PC-9 (cell line): ENCODE results near the gene NLRP7.

Experiments used
- EZH2 ChIP-seq: fragments of 200-600 bp; sonication (generic); IDR thresholded peaks from 2 replicates; pipeline ENCODE4 v1.8.0; 2017; ENCODE audit warnings: antibody characterized with exemption, low read depth
- TF ChIP-seq, protein P1 (sequence below): fragments of 200-600 bp; sonication (generic); conservative IDR thresholded peaks from 2 replicates; pipeline ENCODE4 v1.6.1; 2017; ENCODE audit warnings: mixed run types, antibody characterized with exemption, mild to moderate bottlenecking, moderate library complexity

DNA sequence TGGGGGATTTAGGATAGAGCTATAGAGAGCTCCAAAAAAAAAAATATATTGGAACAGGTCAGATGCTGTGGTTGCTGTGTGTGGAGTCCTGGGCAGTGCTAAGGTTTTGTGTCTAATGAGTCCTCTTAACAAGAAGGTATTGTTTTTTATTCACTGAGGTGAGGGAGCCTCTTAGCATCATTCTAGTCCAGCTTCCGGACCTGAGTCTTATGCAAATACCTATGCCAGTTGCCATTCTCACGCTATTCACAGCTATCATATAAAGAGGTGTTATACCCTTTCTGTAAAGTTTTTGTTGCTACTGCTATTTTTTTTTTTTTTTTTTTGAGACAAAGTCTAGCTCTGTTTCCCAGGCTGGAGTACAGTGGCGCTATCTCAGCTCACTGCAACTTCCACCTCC is 20.3 kb upstream of the NLRP7 start:
- TF ChIP-seq, protein P1, sequence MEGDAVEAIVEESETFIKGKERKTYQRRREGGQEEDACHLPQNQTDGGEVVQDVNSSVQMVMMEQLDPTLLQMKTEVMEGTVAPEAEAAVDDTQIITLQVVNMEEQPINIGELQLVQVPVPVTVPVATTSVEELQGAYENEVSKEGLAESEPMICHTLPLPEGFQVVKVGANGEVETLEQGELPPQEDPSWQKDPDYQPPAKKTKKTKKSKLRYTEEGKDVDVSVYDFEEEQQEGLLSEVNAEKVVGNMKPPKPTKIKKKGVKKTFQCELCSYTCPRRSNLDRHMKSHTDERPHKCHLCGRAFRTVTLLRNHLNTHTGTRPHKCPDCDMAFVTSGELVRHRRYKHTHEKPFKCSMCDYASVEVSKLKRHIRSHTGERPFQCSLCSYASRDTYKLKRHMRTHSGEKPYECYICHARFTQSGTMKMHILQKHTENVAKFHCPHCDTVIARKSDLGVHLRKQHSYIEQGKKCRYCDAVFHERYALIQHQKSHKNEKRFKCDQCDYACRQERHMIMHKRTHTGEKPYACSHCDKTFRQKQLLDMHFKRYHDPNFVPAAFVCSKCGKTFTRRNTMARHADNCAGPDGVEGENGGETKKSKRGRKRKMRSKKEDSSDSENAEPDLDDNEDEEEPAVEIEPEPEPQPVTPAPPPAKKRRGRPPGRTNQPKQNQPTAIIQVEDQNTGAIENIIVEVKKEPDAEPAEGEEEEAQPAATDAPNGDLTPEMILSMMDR, result no peak
- TF ChIP-seq EZH2, result no peak
